ENCODE results near the gene KDM7A.
"Not testable (repeated sequence)": the region's sequence is repeated elsewhere in the genome, so short reads cannot be mapped to it uniquely, and the experiment has no call there.

The KDM7A gene, protein sequence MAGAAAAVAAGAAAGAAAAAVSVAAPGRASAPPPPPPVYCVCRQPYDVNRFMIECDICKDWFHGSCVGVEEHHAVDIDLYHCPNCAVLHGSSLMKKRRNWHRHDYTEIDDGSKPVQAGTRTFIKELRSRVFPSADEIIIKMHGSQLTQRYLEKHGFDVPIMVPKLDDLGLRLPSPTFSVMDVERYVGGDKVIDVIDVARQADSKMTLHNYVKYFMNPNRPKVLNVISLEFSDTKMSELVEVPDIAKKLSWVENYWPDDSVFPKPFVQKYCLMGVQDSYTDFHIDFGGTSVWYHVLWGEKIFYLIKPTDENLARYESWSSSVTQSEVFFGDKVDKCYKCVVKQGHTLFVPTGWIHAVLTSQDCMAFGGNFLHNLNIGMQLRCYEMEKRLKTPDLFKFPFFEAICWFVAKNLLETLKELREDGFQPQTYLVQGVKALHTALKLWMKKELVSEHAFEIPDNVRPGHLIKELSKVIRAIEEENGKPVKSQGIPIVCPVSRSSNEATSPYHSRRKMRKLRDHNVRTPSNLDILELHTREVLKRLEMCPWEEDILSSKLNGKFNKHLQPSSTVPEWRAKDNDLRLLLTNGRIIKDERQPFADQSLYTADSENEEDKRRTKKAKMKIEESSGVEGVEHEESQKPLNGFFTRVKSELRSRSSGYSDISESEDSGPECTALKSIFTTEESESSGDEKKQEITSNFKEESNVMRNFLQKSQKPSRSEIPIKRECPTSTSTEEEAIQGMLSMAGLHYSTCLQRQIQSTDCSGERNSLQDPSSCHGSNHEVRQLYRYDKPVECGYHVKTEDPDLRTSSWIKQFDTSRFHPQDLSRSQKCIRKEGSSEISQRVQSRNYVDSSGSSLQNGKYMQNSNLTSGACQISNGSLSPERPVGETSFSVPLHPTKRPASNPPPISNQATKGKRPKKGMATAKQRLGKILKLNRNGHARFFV

DNA sequence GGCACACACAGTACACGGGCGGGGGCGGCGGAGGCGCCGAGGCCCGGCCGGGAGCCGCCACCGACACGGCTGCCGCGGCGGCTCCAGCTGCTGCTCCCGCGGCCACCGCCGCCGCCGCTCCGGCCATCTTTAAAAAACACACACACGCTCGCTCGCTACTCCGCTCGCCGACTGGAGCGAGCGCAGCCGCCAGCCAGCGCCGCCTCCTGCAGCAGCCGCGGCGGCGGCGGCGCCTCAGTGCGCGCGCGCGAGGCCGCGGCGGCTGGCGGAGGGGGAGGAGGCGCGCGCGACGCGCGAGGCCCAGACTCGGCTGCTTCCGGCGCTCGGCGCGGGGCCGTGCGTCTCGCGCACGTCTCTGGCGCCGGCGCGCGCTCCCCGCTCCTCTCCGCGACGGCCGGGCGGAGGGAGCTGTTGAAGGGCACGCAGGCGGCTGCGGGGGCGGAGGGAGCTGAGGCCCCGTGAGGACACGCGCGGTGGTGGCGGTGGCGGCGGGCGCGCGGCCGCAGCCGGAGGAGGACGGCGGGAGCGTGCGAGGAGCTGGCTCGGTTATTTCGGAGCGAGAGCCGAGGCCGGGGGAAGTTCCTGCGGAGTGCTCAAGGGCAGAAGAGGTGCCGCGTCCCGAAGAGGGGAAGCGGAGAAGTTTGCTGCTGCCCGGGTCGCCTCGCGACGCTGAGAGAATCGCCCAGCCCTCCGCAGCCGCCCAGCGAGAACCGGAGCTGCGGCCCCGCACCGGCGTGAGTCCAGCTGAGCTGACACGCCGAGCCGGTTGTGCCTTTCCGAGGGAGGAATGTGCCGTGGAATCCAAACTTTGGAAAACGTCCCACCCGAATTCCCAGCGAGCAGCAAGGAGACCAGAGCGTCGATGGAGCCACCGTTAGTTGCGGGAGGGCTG, at the start of gene KDM7A:
Gene KDM7A, minus strand, starts transcription at position 173 of the 892 bp plus-strand sequence. Its CDS starts 46 bp downstream, at position 127.
- peak; percentile 73 for DNase-seq

DNA sequence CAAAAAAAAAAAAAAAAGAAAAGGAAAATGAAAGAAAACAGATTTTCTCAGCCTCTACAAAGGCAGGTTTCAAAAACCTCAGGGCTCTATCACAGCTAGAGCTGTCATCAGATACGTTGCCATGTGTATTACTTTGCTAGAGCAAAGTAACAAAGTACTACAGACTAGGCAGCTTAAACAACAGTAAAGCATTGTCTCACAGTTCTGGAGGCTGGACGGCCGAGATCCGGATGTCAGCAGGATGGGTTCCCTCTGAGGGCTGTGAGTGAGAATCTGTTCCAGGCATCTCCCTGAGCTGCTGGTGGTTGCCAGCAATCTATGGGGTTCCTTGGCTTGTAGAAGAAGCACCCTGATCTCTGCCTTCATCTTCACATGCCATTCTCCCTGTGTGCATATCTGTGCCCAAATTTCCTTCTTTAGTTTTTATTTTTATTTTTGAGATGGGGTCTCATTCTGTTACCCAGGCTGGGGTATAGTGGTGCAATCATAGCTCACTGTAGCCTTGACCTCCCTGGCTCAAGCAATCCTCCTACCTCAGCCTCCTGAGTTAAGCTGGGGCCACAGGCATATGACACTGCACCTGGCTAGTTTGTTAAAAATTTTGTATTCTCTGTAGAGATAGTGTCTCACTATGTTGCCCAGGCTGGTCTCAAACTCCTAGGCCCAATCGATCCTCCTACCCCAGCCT, 48.9 kb upstream of the KDM7A start:
- DNase-seq, result no peak

- DNase-seq, result no peak
Measured at GRCh38 chr7:140223515-140224221, 46.9 kb upstream of the KDM7A start.

DNA sequence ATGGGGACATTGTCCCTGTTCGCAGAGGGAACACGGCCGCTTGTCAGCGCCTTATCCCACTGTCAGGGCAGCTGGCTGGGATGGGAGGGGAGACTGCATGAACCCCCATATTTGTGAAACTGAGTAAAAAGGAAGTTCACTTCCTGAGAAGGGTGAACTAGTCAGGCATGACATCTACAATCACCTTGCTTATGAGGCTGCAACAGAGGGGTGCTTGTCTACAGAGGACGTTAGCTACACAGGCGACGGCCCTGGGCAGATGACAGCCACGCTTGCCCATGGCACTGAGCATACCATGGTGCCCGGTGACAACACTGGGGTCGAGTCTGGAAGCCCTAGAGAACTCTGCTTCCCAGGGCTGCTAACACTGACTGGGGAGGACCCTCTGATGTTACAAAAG, 46.0 kb upstream of the KDM7A start:
- no peak for DNase-seq

DNA sequence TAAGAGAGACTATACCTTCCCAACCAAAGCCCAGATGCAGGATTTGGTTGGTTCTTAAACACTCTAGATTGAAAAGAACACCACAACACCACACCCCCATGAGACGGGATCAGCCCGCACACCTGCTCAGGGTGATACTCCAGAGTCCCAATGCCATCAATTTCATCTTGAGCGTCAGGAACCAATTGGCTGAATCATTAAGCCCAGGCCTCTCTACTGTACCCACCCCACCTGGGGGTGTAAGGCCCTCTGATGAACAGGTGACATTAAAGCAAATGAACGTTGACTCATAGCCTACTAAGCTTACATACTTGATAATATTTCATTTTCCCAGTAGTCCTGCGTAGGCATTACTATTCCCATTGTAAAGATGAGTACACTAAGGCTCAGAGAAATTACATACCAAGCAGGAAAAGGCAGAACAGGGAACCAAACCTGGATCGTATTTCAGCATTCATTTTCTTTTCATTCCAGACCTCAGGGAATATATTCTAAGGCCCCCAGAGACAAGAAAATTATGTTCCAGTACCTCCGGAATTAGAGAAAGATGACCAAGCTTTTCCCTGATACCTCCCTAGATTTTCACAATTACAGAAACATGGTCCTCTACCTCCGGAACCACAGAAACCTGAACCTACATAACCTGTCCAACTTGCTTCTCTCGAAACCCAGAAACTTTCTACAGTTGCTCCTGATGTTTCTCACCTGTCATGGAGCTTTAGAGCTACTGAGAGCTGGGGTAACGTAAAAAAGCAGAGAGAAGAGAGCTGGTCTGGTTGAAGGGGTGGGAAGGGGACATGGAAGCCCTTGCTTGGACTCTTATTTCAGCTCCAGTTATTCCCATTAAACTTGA, 43.1 kb upstream of the KDM7A start:
- no peak for DNase-seq

GRCh38 chr7:140218656-140219055, 41.9 kb upstream of the KDM7A start:
- no peak for DNase-seq

- DNase-seq, result no peak
Measured at GRCh38 chr7:140217750-140218501, 41.1 kb upstream of the KDM7A start.

DNA sequence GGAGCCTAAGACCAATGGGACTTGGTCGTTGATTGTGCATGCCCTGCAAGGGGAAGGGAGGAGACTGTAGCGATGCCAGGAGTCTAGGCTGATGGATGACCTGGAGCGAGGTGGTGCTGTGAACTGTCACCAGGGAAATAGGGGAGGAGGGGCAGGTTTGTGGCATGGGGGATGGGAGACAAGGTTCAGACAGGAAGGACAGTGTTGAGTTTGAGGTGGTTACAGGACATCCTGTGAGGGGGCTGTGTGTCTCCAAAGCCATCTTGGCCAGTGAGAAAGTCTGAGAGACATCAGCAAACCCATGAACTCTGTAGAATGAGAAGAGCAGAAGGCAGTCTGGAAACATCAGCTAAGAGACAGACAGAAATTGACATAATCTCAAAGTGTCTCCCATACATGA, 38.5 kb upstream of the KDM7A start:
- DNase-seq, result no peak

DNA sequence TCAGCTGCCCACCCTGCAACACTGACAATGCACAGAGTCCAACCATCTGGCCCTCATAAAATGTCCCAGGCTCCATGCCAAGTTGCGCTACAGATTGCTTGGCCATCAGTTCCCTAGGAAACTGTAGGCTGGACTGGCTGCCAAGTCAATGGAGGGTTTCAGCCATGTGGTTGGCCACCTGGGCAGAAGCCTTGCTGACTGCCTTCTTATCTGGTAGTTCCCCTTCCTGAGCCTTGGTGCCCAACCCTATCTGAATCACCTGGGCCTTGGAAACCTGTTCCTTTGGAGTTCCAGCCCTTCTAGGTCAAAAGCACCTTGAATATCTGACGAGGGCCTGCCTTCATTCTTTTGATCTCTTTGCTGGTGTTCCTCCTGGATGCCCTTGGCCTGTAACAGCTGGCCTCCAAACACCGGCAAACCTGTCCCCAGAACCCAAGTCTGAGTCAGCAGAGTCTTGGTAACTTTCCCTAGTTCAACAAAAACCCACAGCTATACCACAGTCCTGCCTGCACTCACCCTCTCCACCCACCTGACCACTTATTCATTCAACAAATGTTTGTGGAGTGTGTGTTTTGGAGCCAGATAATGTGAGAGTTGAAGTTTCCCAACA, 37.4 kb upstream of the KDM7A start:
- peak; percentile 6 for DNase-seq

GRCh38 chr7:140213684-140214074, 36.9 kb upstream of the KDM7A start:
- DNase-seq, result no peak

DNA sequence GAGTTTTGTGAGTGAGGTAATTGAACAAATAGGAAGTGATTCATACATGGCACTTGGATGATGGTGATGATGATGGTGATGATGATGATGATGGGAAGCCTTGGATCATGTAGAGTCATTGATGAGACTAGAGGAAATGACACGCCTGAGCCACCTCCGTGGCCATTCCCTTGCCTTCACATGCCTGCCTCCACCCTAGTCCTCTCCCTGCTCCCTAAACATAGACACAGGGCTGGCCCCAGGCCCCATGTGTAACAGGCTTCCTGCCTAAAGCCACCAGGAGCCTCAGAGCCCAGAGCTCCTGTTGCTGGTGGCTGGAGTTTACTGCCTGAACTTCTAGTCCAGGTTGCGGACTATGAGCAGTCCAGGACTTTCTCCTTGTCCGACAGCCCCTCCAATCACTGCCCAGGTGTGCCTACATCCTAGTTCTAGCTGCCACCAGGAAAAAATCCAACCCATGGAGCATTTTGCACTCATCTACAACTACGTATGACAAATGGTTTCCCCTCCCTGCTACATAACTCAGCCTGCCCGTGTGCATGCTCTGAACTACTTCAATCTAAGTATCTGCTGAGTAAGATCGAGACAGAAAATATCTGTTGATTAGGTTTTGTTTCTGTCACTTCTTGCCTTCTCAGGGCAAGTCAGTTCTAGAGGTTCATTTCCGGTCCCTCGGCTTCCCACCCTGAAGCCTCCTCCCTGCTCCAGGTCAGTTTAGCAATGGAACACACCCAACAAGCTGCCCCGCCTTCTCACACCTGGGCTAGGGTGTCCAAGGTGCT, 35.5 kb upstream of the KDM7A start:
- DNase-seq, result no peak

- DNase-seq, result no peak
Measured at GRCh38 chr7:140211698-140212097, 34.9 kb upstream of the KDM7A start.

- DNase-seq, result no peak
Measured at GRCh38 chr7:140209866-140210609, 33.3 kb upstream of the KDM7A start.

DNA sequence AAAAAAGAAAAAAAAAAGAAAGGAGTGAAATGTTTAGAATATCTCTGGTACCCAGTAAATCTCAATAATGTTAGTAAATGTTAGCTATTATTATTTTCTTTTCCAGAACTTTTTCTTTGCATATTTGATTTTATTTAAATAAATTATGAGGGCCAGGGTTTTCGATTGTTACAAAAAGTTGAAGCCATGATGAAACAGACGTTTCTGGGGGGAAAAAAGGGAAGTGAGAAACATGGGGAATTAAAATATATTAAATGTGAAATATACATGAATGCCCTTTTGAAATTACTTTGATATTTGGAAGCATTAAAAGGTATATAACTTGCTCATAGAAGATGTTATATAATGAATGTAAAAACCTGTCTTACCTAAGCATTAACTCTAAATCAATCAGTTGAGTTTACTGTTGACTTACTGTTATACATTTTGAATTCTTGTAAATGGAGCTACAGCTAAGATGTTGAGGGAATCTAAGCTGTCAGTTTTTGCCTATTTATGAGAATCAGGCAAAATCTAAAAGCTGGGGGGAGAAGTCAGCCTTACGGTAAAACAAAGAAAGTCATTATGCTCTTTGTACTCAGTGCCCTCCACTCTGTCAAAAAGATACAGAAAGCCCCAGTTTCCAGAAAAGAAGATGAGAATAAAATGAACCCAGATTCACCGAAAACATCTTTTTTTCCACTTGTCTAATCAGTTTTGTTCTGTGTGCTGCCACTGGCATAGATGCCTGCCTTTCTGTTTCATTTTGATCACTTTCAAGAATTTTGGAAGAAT, 30.0 kb upstream of the KDM7A start:
- no peak for DNase-seq

- no peak for DNase-seq
Measured at GRCh38 chr7:140205600-140205999, 28.8 kb upstream of the KDM7A start.

- no peak for DNase-seq
Measured at GRCh38 chr7:140203556-140203955, 26.8 kb upstream of the KDM7A start.

DNA sequence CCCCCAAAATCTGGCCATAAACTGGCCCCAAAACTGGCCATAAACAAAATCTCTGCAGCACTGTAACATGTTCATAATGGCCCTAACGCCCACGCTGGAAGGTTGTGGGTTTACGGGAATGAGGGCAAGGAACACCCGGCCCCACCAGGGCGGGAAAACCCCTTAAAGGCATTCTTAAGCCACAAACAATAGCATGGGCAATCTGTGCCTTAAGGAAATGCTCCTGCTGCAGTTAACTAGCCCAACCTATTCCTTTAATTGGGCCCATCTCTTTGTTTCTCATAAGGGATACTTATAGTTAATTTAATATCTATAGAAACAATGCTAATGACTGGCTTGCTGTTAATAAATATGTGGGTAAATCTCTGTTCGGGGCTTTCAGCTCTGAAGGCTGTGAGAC, 26.2 kb upstream of the KDM7A start:
- DNase-seq, result not testable (repeated sequence)
